Mammary epithelial cell (primary cell): Measurements from ENCODE around the gene OR1J1.

Experiments used
- EZH2 ChIP-seq: IDR thresholded peaks from 2 replicates; pipeline ENCODE4 v1.6.1; 2012; ENCODE audit warnings: low read length, inconsistent platforms, borderline replicate concordance
- TF ChIP-seq, protein P1 (sequence below), 2 donors: IDR thresholded peaks in 1 of 2; conservative IDR thresholded peaks in 1 of 2; 2 replicates each; pipeline ENCODE4 v1.5.1; 2011 to 2012; ENCODE audit warnings: inconsistent platforms in 2 of 2, low read length in 2 of 2, mild to moderate bottlenecking in 2 of 2, control low read depth in 1 of 2, low read depth in 1 of 2; ENCODE audit not compliant: insufficient read depth in 1 of 2; ENCODE audit errors: extremely low read depth in 1 of 2

- no peak for TF ChIP-seq EZH2
- TF ChIP-seq, protein P1, sequence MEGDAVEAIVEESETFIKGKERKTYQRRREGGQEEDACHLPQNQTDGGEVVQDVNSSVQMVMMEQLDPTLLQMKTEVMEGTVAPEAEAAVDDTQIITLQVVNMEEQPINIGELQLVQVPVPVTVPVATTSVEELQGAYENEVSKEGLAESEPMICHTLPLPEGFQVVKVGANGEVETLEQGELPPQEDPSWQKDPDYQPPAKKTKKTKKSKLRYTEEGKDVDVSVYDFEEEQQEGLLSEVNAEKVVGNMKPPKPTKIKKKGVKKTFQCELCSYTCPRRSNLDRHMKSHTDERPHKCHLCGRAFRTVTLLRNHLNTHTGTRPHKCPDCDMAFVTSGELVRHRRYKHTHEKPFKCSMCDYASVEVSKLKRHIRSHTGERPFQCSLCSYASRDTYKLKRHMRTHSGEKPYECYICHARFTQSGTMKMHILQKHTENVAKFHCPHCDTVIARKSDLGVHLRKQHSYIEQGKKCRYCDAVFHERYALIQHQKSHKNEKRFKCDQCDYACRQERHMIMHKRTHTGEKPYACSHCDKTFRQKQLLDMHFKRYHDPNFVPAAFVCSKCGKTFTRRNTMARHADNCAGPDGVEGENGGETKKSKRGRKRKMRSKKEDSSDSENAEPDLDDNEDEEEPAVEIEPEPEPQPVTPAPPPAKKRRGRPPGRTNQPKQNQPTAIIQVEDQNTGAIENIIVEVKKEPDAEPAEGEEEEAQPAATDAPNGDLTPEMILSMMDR (conservative IDR thresholded peaks at IDR 0.05 in 1 of 2, IDR thresholded peaks at IDR 0.05 in 1 of 2; ENCODE audit: extremely low read depth in 1 of 2, insufficient read depth in 1 of 2, low read depth in 1 of 2, low read length in 2 of 2), result no peak
Measured at GRCh38 chr9:122456123-122456522, 21.6 kb downstream of the OR1J1 start.
